Eye (tissue), 1 donor: ENCODE data around the gene MYBPC3.
"Not testable (repeated sequence)": the region's sequence is repeated elsewhere in the genome, so short reads cannot be mapped to it uniquely, and the experiment has no call there.

ENCODE experiments used
- DNase-seq: peaks from one replicate; pipeline ENCODE4 v3.0.0-alpha.2; 2015

MYBPC3 gene

GRCh38 chr11:47336595-47336994 lies 15.9 kb downstream of the MYBPC3 start:
- DNase-seq = no peak

GRCh38 chr11:47335733-47336132 lies 16.8 kb downstream of the MYBPC3 start:
- no peak for DNase-seq

GRCh38 chr11:47334699-47335411 lies 17.6 kb downstream of the MYBPC3 start:
- DNase-seq = not testable (repeated sequence)

GRCh38 chr11:47333886-47334443 lies 18.5 kb downstream of the MYBPC3 start:
- DNase-seq = no peak

- no peak for DNase-seq
Observed at GRCh38 chr11:47333526-47333845, 19.0 kb downstream of the MYBPC3 start.

- DNase-seq = no peak
Observed at GRCh38 chr11:47332791-47333525, 19.5 kb downstream of the MYBPC3 start.

GRCh38 chr11:47332303-47332711 lies 20.2 kb downstream of the MYBPC3 start:
- DNase-seq = no peak

- no peak for DNase-seq
Observed at GRCh38 chr11:47331454-47332302, 20.8 kb downstream of the MYBPC3 start.

- DNase-seq = peak; percentile 65
Observed at GRCh38 chr11:47329987-47330931, 22.2 kb downstream of the MYBPC3 start.

- DNase-seq = peak; percentile 28
Observed at GRCh38 chr11:47329431-47329986, 23.0 kb downstream of the MYBPC3 start.

GRCh38 chr11:47328449-47329390 lies 23.8 kb downstream of the MYBPC3 start:
- peak; percentile 5 for DNase-seq

GRCh38 chr11:47327949-47328348 lies 24.6 kb downstream of the MYBPC3 start:
- no peak for DNase-seq

GRCh38 chr11:47327025-47327424 lies 25.5 kb downstream of the MYBPC3 start:
- no peak for DNase-seq

GRCh38 chr11:47326198-47326597 lies 26.3 kb downstream of the MYBPC3 start:
- no peak for DNase-seq

- no peak for DNase-seq
Observed at GRCh38 chr11:47325271-47326041, 27.0 kb downstream of the MYBPC3 start.

GRCh38 chr11:47324520-47324919 lies 28.0 kb downstream of the MYBPC3 start:
- no peak for DNase-seq

GRCh38 chr11:47318166-47318565 lies 34.3 kb downstream of the MYBPC3 start:
- no peak for DNase-seq

- DNase-seq = no peak
Observed at GRCh38 chr11:47317064-47317828, 35.3 kb downstream of the MYBPC3 start.

GRCh38 chr11:47316501-47316900 lies 36.0 kb downstream of the MYBPC3 start:
- DNase-seq = not testable (repeated sequence)
